K562 (cell line): ENCODE results near the gene TARBP1. TPM values are rescaled to one million over a fixed set of nuclear protein-coding genes. Genes with fewer than 3 reads are reported as not detected.

Experiments used
- ATAC-seq: fragments of 200-7000 bp; cut with Tn5 transposase; 3 replicates; pipeline ENCODE4 v1.9.1; 2020; ENCODE audit warnings: moderate library complexity
- BruUV-seq: library from RNA; stranded (reverse); fragments of 400-500 nt; replicated peaks from 2 replicates; lab custom pipeline; 2021; lab: Mats Ljungman, UMichigan
- CTCF ChIA-PET: fragments of 300-600 bp; formaldehyde crosslinking; extraction: SDS; loops from one replicate; lab custom pipeline; 2021; ENCODE audit warnings: low intra/inter-chr PET ratio; lab: Yijun Ruan, JAX
- POLR2A ChIA-PET: fragments of 300-600, 350-650 bp; sonication (Branson Sonifier 250); formaldehyde crosslinking; extraction: SDS; loops from one replicate; lab custom pipeline; 2021; ENCODE audit warnings: antibody characterized with exemption, inconsistent platforms; lab: Yijun Ruan, JAX
- DNase-seq, 4 experiments: peaks; one replicate each; pipeline versions ENCODE4 v3.0.0 to v3.0.0-alpha.2; 2011 to 2018; ENCODE audit warnings: low spot score in 3 of 4, mixed read lengths in 3 of 4; ENCODE audit errors: extremely low read depth in 1 of 4
- FAIRE-seq: peaks from 2 replicates; lab custom pipeline; 2011; peaks lifted over from hg19 to GRCh38; lab: Jason Lieb, UNC
- H2AFZ ChIP-seq: 2 replicates; pipeline ENCODE4 v1.6.0; 2011; ENCODE audit warnings: low read depth, low read length, control low read depth, inconsistent platforms
- H3K27ac ChIP-seq: fragments of 200-600 bp; 3 replicates; pipeline ENCODE4 v1.8.0; 2011; ENCODE audit warnings: low read depth, mild to moderate bottlenecking, control low read depth, inconsistent platforms, low read length, moderate library complexity, mixed read lengths; ENCODE audit errors: extremely low read depth
- H3K27me3 ChIP-seq, 2 experiments: fragments of 300-600 bp in 1 of 2; 2 replicates in 1 of 2; 3 replicates in 1 of 2; pipeline versions ENCODE4 v1.6.0 to v1.8.0; 2011; ENCODE audit warnings: inconsistent platforms in 2 of 2, low read length in 2 of 2, mild to moderate bottlenecking in 1 of 2, mixed read lengths in 1 of 2, moderate library complexity in 1 of 2; ENCODE audit not compliant: control insufficient read depth in 2 of 2, insufficient read depth in 2 of 2
- H3K36me3 ChIP-seq: fragments of 300-600 bp; 3 replicates; pipeline ENCODE4 v1.8.0; 2011; ENCODE audit warnings: mild to moderate bottlenecking, low read length, inconsistent platforms; ENCODE audit not compliant: control insufficient read depth, insufficient read depth
- H3K4me1 ChIP-seq, 2 experiments: fragments of 200-600 bp in 1 of 2; replicated peaks in 1 of 2; 2 replicates in 1 of 2; 3 replicates in 1 of 2; pipeline versions ENCODE4 v1.5.1 to v1.8.0; 2011; ENCODE audit warnings: inconsistent platforms in 2 of 2, low read length in 2 of 2, mild to moderate bottlenecking in 1 of 2, mixed read lengths in 1 of 2, moderate library complexity in 1 of 2; ENCODE audit not compliant: control insufficient read depth in 2 of 2, insufficient read depth in 2 of 2
- H3K4me2 ChIP-seq: 2 replicates; pipeline ENCODE4 v1.6.1; 2011; ENCODE audit warnings: low read length, control low read depth, inconsistent platforms, mixed read lengths; ENCODE audit not compliant: insufficient read depth
- H3K4me3 ChIP-seq: fragments of 200-600 bp; sonication (generic), shearing (Covaris generic); 2 replicates; pipeline ENCODE4 v1.5.1; 2016; ENCODE audit warnings: control low read depth, inconsistent platforms
- H3K79me2 ChIP-seq: fragments of 200-600 bp; 3 replicates; pipeline ENCODE4 v1.8.0; 2011; ENCODE audit warnings: low read length, inconsistent platforms; ENCODE audit not compliant: control insufficient read depth, insufficient read depth
- H3K9ac ChIP-seq, 2 experiments: 2 replicates each; pipeline versions ENCODE4 v1.6.0 to v1.6.1; 2011; ENCODE audit warnings: low read depth in 2 of 2, low read length in 2 of 2, control low read depth in 1 of 2, inconsistent platforms in 1 of 2, mild to moderate bottlenecking in 1 of 2, mixed read lengths in 1 of 2; ENCODE audit not compliant: insufficient read depth in 1 of 2
- H3K9me1 ChIP-seq: one replicate; pipeline ENCODE4 v1.6.0; 2011; ENCODE audit warnings: inconsistent platforms, mild to moderate bottlenecking, low read length, moderate library complexity; ENCODE audit not compliant: control insufficient read depth, insufficient read depth
- H3K9me3 ChIP-seq: replicated peaks from 2 replicates; pipeline ENCODE4 v1.5.1; 2011; ENCODE audit warnings: low read depth, low read length, inconsistent platforms; ENCODE audit not compliant: control insufficient read depth, insufficient read depth
- H4K20me1 ChIP-seq: replicated peaks from 2 replicates; pipeline ENCODE4 v1.6.1; 2011; ENCODE audit warnings: low read length, inconsistent platforms, mixed read lengths; ENCODE audit not compliant: control insufficient read depth, insufficient read depth
- CTCFL ChIP-seq: IDR thresholded peaks from 2 replicates; pipeline ENCODE4 v1.6.1; 2011; ENCODE audit warnings: borderline replicate concordance, low read depth, mild to moderate bottlenecking, moderate library complexity, low read length; ENCODE audit not compliant: insufficient read depth, poor library complexity, severe bottlenecking
- CXXC5 ChIP-seq: fragments of 250-450 bp; sonication (Bioruptor Pico); IDR thresholded peaks from 2 replicates; pipeline ENCODE4 v1.8.0; 2022; ENCODE audit warnings: inconsistent platforms, mild to moderate bottlenecking, moderate library complexity
- LARP7 ChIP-seq: fragments of 450-650 bp; IDR thresholded peaks from 2 replicates; pipeline ENCODE4 v1.6.1; 2016
- MCM5 ChIP-seq: fragments of 450-650 bp; IDR thresholded peaks from 2 replicates; pipeline ENCODE4 v1.6.1; 2016; ENCODE audit warnings: low read depth
- POLR2B ChIP-seq: fragments of 450-650 bp; IDR thresholded peaks from 2 replicates; pipeline ENCODE4 v1.6.1; 2018; ENCODE audit warnings: low read depth; ENCODE audit not compliant: partially characterized antibody
- ZKSCAN1 ChIP-seq: fragments of 150-350 bp; IDR thresholded peaks from 2 replicates; pipeline ENCODE4 v1.6.1; 2016; ENCODE audit warnings: low read depth, low read length
- WGBS: fragments of 100-300 bp; shearing (Covaris generic); methylation state at CpG from one replicate; pipeline ENCODE4 v1.1.6; 2016; ENCODE audit warnings: low coverage, mixed read lengths; ENCODE audit not compliant: insufficient coverage; ENCODE audit errors: missing lambda C conversion rate; 5-methylcytosine and 5-hydroxymethylcytosine counted together
- in situ Hi-C: fragments of 300-500 bp; cut with MboI; formaldehyde crosslinking; loops from 4 replicates; pipeline ENCODE4 v1.15.0; 2018; ENCODE audit warnings: inconsistent platforms, mixed read lengths
- intact Hi-C: fragments of 100-400 bp; cut with micrococcal nuclease; formaldehyde crosslinking; loops from 2 replicates; pipeline ENCODE4 v1.14.2; 2022
- polyA plus RNA-seq, 8 experiments: library from polyadenylated mRNA; depleted of rRNA in 4 of 8; stranded (reverse) in 5 of 8; unstranded in 3 of 8; fragments of >200 nt; fragmentation: Nextera tagmentation in 2 of 8; fragmentation: Illumina TruSeq in 1 of 8; extraction: Ambion mirVana in 2 of 8; extraction: Trizol in 1 of 8; gene quantifications; 2 replicates each; pipeline versions ENCODE4 v1.2.1 to v1.2.3, GENCODE V29; 2011 to 2014; ENCODE audit warnings: inconsistent platforms in 1 of 8, missing spikeins in 1 of 8
- total RNA-seq, 7 experiments: library from RNA; depleted of rRNA in 6 of 7; stranded (reverse); fragments of >200 nt in 6 of 7; fragmentation: Illumina TruSeq in 2 of 7; extraction: Trizol in 2 of 7; gene quantifications; 2 replicates each; pipeline versions ENCODE4 v1.2.1 to v1.2.3, GENCODE V29; 2011 to 2021; ENCODE audit warnings: low replicate concordance in 1 of 7
- TF ChIP-seq, protein P1 (sequence below): fragments of 250-450 bp; sonication (Bioruptor Pico); IDR thresholded peaks from 2 replicates; pipeline ENCODE4 v1.4.0; 2020; ENCODE audit warnings: mild to moderate bottlenecking

The TARBP1 gene
- total and polyA plus RNA-seq, 9 of the 15 experiments (the other 6 are each of a cell fraction or from before 2014, with no cell fraction given) = 8.8 to 48.0 (median 22.9) TPM

DNA sequence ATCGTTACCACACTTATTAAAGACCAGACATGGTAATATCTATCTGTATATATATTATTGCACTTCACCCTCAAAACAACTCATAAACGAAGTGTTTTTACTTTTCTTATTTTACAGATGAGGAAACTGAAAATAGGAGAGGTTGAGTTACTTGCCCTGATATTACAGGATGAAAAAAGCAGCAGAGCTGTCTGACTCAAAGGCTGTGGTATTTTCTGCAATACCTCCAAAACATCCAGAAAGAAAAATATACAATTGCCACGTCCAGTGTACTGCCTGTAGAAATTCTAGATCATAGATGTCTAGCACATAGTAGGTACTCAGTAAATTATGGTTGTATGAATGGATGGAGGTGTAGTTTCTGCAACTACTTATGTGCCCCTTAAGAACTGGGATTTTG, 5.2 kb upstream of the TARBP1 start:
- H3K9ac ChIP-seq = no peak overlapping the region
- intact Hi-C loops = loop anchor here (5.0 kb wide), 1 partner anchor 1233 kb away; no protein-coding TSS in a partner anchor
- TF ChIP-seq ZKSCAN1 (peak; percentile 66; the same call in 1 of the 2 replicates), MCM5 (no peak)
- TF ChIP-seq, all 486 proteins: peak for 1
- H3K79me2 ChIP-seq = no peaks in the 10 kb centered on the region
- H3K36me3 ChIP-seq = no peaks in the 10 kb centered on the region
- ATAC-seq (no peak), FAIRE-seq (no peak), DNase-seq (no peak)
- BruUV-seq = no TSS peak
- WGBS = 2% methylated on average over 3 of the region's 3 CpGs
- H3K4me3 ChIP-seq = no peak overlapping the region
- no peaks in the 10 kb centered on the region for H3K9me3 ChIP-seq
- no peak overlapping the region for H2AFZ ChIP-seq
- no peak overlapping the region for H3K27ac ChIP-seq
- H3K4me1 ChIP-seq = peaks cover 1 to 7% of the 10 kb centered on the region in 2 experiments; a peak in 3 of 5 replicates
- no peaks in the 10 kb centered on the region for H3K9me1 ChIP-seq
- H3K27me3 ChIP-seq = peaks cover 0 to 7% of the 10 kb centered on the region in 2 experiments; a peak in 1 of 5 replicates
- ChIA-PET POLR2A (interaction anchor here (0.9 kb wide), 1 partner anchor 117 kb away, joined by 4 read pairs; no protein-coding TSS in a partner anchor), CTCF (no interaction called here)
- H4K20me1 ChIP-seq = no peaks in the 10 kb centered on the region
- in situ Hi-C loops = loop anchor here (5.0 kb wide), 1 partner anchor 162 kb away; no protein-coding TSS in a partner anchor
- no peak overlapping the region for H3K4me2 ChIP-seq

DNA sequence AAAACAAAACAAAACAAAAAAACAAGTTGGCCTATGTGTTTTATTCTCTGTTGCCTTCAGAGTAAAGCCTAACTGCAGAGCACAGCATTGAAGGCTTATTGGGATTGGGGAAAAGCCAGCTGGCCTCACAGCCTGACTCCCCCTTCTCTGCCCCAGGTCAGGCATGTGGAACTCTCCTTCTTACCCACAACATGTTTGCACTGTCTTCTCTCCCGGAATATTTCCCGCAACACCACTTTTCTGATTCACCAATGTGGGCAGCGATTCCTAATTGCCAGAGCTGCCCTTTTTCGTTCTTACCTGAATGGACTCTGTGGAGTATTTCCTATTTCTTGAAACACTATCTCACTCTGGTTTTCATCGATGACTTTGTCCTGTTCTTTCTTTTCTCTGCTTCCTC, 2.8 kb upstream of the TARBP1 start:
- no peak overlapping the region for H2AFZ ChIP-seq
- H3K27ac ChIP-seq = no peak overlapping the region
- H3K4me3 ChIP-seq = no peak overlapping the region
- H3K4me1 ChIP-seq = peaks cover 4 to 16% of the 10 kb centered on the region in 2 experiments; a peak in 3 of 5 replicates
- in situ Hi-C loops = loop anchor here (5.0 kb wide), 1 partner anchor 159 kb away; no protein-coding TSS in a partner anchor
- no peaks in the 10 kb centered on the region for H3K9me3 ChIP-seq
- DNase-seq (no peak), ATAC-seq (no peak), FAIRE-seq (no peak)
- peaks cover 7% of the 10 kb centered on the region; the same call in 2 of the 3 replicates for H3K79me2 ChIP-seq
- no peaks in the 10 kb centered on the region for H4K20me1 ChIP-seq
- H3K36me3 ChIP-seq = no peaks in the 10 kb centered on the region
- intact Hi-C loops = loop anchor here (5.0 kb wide), 1 partner anchor 1236 kb away; no protein-coding TSS in a partner anchor
- H3K9ac ChIP-seq = no peak overlapping the region
- ChIA-PET POLR2A (interaction anchor here (0.8 to 1.0 kb wide), 2 partner anchors 10 to 253 kb away, joined by 3 read pairs; no protein-coding TSS in a partner anchor), CTCF (no interaction called here)
- WGBS = 36% methylated on average over 5 of the region's 5 CpGs
- H3K9me1 ChIP-seq = no peaks in the 10 kb centered on the region
- peaks cover 0 to 7% of the 10 kb centered on the region in 2 experiments; a peak in 1 of 5 replicates for H3K27me3 ChIP-seq
- no peak overlapping the region for H3K4me2 ChIP-seq
- BruUV-seq = no TSS peak
- TF ChIP-seq MCM5 (no peak), LARP7 (no peak), CXXC5 (CRISPR knock-in tag) (no peak), POLR2B (no peak), CTCFL (no peak)
- TF ChIP-seq, protein P1, sequence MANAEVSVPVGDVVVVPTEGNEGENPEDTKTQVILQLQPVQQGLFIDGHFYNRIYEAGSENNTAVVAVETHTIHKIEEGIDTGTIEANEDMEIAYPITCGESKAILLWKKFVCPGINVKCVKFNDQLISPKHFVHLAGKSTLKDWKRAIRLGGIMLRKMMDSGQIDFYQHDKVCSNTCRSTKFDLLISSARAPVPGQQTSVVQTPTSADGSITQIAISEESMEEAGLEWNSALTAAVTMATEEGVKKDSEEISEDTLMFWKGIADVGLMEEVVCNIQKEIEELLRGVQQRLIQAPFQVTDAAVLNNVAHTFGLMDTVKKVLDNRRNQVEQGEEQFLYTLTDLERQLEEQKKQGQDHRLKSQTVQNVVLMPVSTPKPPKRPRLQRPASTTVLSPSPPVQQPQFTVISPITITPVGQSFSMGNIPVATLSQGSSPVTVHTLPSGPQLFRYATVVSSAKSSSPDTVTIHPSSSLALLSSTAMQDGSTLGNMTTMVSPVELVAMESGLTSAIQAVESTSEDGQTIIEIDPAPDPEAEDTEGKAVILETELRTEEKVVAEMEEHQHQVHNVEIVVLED (CRISPR knock-in tag) = no peak
